Measurements from ENCODE around the gene TYW1. TPM values are rescaled to one million over a fixed set of nuclear protein-coding genes. Genes with fewer than 3 reads are reported as not detected.
"Not testable (repeated sequence)": the region's sequence is repeated elsewhere in the genome, so short reads cannot be mapped to it uniquely, and the experiment has no call there.

The TYW1 gene
- total RNA-seq, 2 experiments from 2014 or later: 16.6 to 17.5 TPM

DNA sequence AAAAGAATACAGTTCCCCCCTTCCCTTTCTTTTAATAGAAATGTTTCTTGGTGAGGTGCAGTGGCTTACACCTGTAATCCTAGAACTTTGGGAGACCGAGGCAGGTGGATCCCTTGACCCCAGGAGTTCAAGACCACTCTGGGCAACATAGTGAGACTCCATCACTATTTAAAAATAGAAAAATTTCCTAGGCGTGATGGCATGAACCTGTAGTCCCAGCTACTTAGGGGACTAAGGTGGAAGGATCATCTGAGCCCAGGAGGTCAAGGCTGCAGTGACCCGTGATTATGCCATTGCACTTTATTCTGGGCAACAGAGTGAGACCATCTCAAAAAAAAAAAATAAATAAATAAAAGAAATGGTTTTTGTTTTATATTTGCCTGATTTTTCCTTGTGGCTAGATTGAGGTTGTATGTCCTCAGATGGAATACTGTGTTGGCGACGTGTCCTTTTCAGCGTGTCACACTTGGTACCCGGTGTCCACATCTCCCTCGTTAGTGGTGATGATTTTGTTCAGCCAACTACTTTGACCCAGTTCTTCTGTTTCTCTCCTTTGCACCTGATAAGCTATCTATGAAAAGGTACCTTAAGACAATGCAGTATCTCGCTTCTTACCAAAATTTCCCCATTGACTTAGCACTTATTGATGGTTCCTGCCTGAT is 202.4 kb downstream of the TYW1 start:
- POLR2A ChIA-PET; CTCF ChIA-PET; H3K27me3 Mint-ChIP-seq; H3K4me3 Mint-ChIP-seq; H3K4me1 Mint-ChIP-seq (ENCODE audit: low read depth); H3K9me3 Mint-ChIP-seq; H3K27ac Mint-ChIP-seq; DNase-seq; ATAC-seq; intact Hi-C loops (cut with micrococcal nuclease): not testable (repeated sequence)
- H3K36me3 Mint-ChIP-seq (ENCODE audit: low read depth): peaks cover 16% of the 10 kb centered on the region

DNA sequence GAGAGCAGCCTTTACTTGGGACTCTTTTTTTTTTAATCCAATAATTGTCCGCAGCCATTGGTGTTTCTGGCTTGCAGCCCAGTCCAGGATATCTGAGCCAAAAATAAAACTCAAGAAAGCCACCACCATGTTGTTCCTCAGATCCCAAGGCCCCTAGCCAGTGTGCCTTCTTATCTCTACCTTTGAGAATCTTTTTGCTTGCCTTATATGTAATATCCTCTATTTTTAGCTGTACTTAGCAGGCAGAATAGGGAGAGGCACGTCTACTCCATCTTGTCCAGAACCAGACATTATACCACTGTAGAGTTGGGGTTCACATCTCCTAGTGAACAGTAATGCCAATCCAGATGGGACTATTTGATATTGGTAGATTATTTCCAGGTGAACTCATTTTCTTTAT is 209.1 kb downstream of the TYW1 start:
- POLR2A ChIA-PET: not testable (repeated sequence)

DNA sequence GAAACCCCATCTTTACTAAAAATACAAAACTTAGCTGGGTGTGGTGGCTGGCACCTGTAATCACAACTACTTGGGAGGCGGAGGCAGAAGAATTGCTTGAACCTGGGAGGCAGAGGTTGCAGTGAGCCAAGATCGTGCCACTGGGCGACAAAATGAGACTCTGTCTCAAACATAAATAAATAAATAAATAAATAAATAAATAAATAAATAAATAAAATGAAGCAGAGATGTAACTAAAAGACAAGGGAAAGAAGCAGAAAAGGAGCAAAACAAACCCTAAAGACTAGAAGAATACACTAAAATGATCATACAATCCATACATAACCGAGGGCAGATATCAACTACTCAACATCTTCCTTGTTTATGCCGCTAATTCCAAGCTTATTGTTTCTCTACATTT is 209.8 kb downstream of the TYW1 start:
- Mint-ChIP-seq H3K9me3 (no peaks in the 10 kb centered on the region), H3K4me3 (no peak overlapping the region), H3K36me3 (ENCODE audit: low read depth) (peaks cover 24% of the 10 kb centered on the region), H3K4me1 (ENCODE audit: low read depth) (no peaks in the 10 kb centered on the region), H3K27ac (no peak overlapping the region), H3K27me3 (no peaks in the 10 kb centered on the region)
- DNase-seq (no peak), ATAC-seq (no peak)
- TF ChIP-seq, protein P1, sequence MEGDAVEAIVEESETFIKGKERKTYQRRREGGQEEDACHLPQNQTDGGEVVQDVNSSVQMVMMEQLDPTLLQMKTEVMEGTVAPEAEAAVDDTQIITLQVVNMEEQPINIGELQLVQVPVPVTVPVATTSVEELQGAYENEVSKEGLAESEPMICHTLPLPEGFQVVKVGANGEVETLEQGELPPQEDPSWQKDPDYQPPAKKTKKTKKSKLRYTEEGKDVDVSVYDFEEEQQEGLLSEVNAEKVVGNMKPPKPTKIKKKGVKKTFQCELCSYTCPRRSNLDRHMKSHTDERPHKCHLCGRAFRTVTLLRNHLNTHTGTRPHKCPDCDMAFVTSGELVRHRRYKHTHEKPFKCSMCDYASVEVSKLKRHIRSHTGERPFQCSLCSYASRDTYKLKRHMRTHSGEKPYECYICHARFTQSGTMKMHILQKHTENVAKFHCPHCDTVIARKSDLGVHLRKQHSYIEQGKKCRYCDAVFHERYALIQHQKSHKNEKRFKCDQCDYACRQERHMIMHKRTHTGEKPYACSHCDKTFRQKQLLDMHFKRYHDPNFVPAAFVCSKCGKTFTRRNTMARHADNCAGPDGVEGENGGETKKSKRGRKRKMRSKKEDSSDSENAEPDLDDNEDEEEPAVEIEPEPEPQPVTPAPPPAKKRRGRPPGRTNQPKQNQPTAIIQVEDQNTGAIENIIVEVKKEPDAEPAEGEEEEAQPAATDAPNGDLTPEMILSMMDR (IDR thresholded peaks at IDR 0.05): no peak
- intact Hi-C loops (cut with micrococcal nuclease): no loop called here
- POLR2A ChIA-PET: no interaction called here
- CTCF ChIA-PET: no interaction called here

More for the DNA sequence above, 209.1 kb downstream of the TYW1 start:
- H3K4me3 Mint-ChIP-seq; H3K4me1 Mint-ChIP-seq (ENCODE audit: low read depth); ATAC-seq; H3K27ac Mint-ChIP-seq; DNase-seq; intact Hi-C loops (cut with micrococcal nuclease); CTCF ChIA-PET; H3K9me3 Mint-ChIP-seq; H3K27me3 Mint-ChIP-seq: not testable (repeated sequence)
- peaks cover 24% of the 10 kb centered on the region for H3K36me3 Mint-ChIP-seq (ENCODE audit: low read depth)

DNA sequence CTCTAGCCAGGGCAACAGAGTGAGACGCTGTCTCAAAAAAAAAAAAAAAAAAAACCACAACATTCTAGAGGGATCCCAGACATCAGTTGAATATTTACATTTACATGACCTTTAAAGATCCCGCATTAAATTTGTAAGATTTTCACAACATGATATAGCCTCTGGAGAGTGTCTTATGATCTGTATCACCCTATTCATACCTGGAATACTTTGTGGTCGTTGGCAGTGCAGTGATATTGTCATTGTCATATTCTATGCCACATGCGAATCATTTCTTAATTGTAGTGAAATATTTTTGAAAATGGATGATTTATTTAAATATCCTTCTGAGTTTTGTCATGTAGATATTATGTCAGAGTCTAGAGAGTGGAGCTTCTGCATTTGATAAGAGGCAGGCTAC is 212.0 kb downstream of the TYW1 start:
- ATAC-seq; DNase-seq; H3K27ac Mint-ChIP-seq; H3K9me3 Mint-ChIP-seq; CTCF ChIA-PET; POLR2A ChIA-PET; H3K4me1 Mint-ChIP-seq (ENCODE audit: low read depth); H3K27me3 Mint-ChIP-seq; H3K4me3 Mint-ChIP-seq; intact Hi-C loops (cut with micrococcal nuclease): not testable (repeated sequence)
- peaks cover 31% of the 10 kb centered on the region for H3K36me3 Mint-ChIP-seq (ENCODE audit: low read depth)

DNA sequence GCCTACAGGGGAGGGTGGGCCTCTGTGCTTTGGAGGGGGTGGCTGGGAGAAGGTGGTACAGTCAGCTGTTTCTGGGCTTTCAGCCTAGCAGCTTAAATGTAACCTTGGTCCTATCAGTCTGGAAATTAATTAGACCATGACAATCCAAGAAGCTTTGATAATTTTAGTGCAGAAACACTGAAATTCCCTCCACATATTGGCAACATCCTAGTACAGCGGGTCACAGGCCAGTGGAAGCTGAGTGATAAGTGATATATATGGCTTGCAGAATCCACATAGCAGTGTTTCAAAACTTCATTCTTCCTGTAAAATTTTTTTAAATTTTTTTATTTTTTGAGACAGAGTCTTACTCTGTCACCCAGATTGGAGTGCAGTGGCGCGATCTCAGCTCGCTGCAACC is 212.6 kb downstream of the TYW1 start:
- DNase-seq: no peak
- no peaks in the 10 kb centered on the region for H3K4me1 Mint-ChIP-seq (ENCODE audit: low read depth)
- no peak for ATAC-seq
- H3K27ac Mint-ChIP-seq: no peak overlapping the region
- H3K9me3 Mint-ChIP-seq: no peaks in the 10 kb centered on the region
- H3K36me3 Mint-ChIP-seq (ENCODE audit: low read depth): peaks cover 32% of the 10 kb centered on the region
- TF ChIP-seq, protein P1 (IDR thresholded peaks at IDR 0.05): no peak
- POLR2A ChIA-PET: no interaction called here
- no peak overlapping the region for H3K4me3 Mint-ChIP-seq
- intact Hi-C loops (cut with micrococcal nuclease): no loop called here
- CTCF ChIA-PET: no interaction called here
- no peaks in the 10 kb centered on the region for H3K27me3 Mint-ChIP-seq

DNA sequence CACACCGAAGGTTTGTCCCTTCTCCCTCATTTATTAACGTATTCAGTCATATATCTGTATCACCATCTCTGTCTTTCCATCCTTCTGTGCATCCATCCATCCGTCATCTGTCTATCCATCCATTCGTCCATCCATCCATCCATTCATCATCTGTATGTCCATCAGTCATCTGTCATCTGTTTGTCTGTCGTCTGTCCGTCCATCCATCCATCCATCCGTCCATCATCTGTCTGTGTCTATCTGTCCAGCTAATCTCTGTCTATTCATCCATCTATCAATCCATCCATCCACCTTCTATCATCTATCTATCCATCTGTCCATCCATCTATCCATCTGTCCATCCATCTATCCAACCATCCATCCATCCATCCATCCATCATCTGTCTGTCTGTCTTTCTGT is 213.9 kb downstream of the TYW1 start:
- TF ChIP-seq, protein P1 (IDR thresholded peaks at IDR 0.05): no peak
- DNase-seq (no peak), ATAC-seq (no peak)
- Mint-ChIP-seq H3K27me3 (no peaks in the 10 kb centered on the region), H3K27ac (no peak overlapping the region), H3K4me3 (no peak overlapping the region), H3K4me1 (ENCODE audit: low read depth) (no peaks in the 10 kb centered on the region), H3K9me3 (no peaks in the 10 kb centered on the region), H3K36me3 (ENCODE audit: low read depth) (peaks cover 27% of the 10 kb centered on the region)
- intact Hi-C loops (cut with micrococcal nuclease): no loop called here
- POLR2A ChIA-PET: no interaction called here
- CTCF ChIA-PET: no interaction called here

DNA sequence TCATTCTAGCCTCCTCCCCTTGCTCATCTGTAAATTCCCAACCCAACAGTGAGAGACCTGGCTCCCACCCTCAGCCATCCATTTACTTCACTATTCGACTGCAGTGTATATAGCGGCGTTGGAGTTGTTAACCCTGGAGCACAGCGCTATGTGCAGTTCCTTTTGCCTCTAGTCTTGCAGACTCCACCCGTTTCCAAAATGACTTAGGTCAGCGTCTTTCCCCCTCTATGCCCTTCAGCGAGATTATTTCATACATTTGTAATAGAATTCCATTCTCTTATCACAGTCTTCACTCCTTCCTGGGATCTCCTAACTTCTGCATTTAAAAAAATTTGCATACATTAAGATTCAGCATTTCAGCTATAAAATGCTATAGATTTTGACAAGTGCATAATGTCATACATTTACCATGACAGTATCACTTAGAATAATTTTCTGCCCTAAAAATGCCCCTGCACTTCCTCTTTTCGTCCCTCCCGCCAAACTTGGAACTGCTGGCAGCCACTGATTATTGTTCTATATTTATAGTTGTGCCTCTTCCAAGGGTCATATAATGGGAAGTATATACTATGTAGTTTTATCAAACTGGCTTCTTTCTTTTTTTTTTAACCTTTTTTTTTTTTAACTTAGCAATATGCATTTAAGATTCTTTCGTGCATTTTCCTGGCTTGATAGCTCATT is 215.2 kb downstream of the TYW1 start:
- DNase-seq; ATAC-seq; POLR2A ChIA-PET; H3K27ac Mint-ChIP-seq; H3K9me3 Mint-ChIP-seq; H3K27me3 Mint-ChIP-seq; CTCF ChIA-PET; H3K4me3 Mint-ChIP-seq; H3K4me1 Mint-ChIP-seq (ENCODE audit: low read depth); intact Hi-C loops (cut with micrococcal nuclease): not testable (repeated sequence)
- peaks cover 27% of the 10 kb centered on the region for H3K36me3 Mint-ChIP-seq (ENCODE audit: low read depth)

DNA sequence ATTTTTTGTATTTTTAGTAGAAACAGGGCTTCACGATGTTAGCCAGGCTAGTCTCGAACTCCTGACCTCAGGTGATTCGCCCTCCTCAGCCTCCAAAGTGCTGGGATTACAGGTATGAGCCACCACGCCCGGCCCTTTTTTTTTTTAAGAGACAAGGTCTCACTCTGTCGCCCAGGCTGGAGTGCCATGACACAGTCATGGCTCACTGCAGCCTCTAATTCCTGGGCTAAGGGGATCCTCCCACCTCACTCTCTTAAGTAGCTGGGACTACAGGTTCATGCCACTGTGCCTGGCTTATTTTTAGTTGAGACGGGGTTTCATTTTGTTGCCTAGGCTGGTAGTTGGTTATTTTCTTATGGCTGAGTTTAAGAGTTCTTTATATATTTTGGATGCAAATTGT is 216.4 kb downstream of the TYW1 start:
- DNase-seq; H3K4me3 Mint-ChIP-seq; H3K9me3 Mint-ChIP-seq; intact Hi-C loops (cut with micrococcal nuclease); POLR2A ChIA-PET; CTCF ChIA-PET; ATAC-seq; H3K27me3 Mint-ChIP-seq; H3K27ac Mint-ChIP-seq; H3K4me1 Mint-ChIP-seq (ENCODE audit: low read depth): not testable (repeated sequence)
- H3K36me3 Mint-ChIP-seq (ENCODE audit: low read depth): peaks cover 26% of the 10 kb centered on the region

DNA sequence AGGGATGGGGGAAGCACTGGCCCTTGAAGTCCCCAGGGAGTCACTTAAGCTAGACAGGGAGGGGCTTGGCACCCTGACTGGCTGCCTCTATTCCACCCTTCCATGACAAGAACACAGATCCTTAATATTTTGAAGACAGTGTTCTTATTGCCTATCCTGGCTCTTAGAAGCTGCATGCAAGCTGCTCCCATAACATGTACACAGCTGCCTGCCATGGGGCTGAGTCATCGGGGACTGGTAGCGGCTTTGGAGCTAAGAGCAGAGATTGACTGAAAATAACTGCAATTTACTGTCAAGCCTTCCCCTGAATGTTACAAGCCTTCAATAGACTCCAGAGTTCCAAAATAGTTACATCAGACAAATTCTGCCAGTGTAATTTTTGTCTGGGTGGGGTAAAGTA is 226.9 kb downstream of the TYW1 start:
- H3K27me3 Mint-ChIP-seq; H3K4me3 Mint-ChIP-seq; intact Hi-C loops (cut with micrococcal nuclease); DNase-seq; CTCF ChIA-PET; ATAC-seq; H3K4me1 Mint-ChIP-seq (ENCODE audit: low read depth); H3K27ac Mint-ChIP-seq; POLR2A ChIA-PET; H3K9me3 Mint-ChIP-seq: not testable (repeated sequence)
- H3K36me3 Mint-ChIP-seq (ENCODE audit: low read depth): peaks cover 24% of the 10 kb centered on the region
